ENCODE results near the gene ATRX. TPM values are rescaled to one million over a fixed set of nuclear protein-coding genes. Genes with fewer than 3 reads are reported as not detected.
"Not testable (repeated sequence)": the region's sequence is repeated elsewhere in the genome, so short reads cannot be mapped to it uniquely, and the experiment has no call there.

ATRX gene
- total RNA-seq, 1 donor from 2014 or later: 87.8 TPM

- no peak for ATAC-seq
- DNase-seq: no peak
- intact Hi-C loops (cut with micrococcal nuclease): no loop called here
These were observed 150.6 kb downstream of the ATRX start for GRCh38 chrX:77635373-77635772.

GRCh38 chrX:77628294-77629025, 157.6 kb downstream of the ATRX start:
- ATAC-seq (no peak), DNase-seq (no peak)
- intact Hi-C loops (cut with micrococcal nuclease): no loop called here

GRCh38 chrX:77622672-77623071, 163.3 kb downstream of the ATRX start:
- DNase-seq (no peak), ATAC-seq (no peak)
- intact Hi-C loops (cut with micrococcal nuclease): no loop called here

- intact Hi-C loops (cut with micrococcal nuclease): no loop called here
- ATAC-seq (no peak), DNase-seq (no peak)
These were observed 163.8 kb downstream of the ATRX start for GRCh38 chrX:77622233-77622632.

GRCh38 chrX:77621453-77621852, 164.6 kb downstream of the ATRX start:
- intact Hi-C loops (cut with micrococcal nuclease); DNase-seq; ATAC-seq: not testable (repeated sequence)

- no peak for ATAC-seq
These were observed 168.8 kb downstream of the ATRX start for GRCh38 chrX:77617206-77617605.

GRCh38 chrX:77603635-77604336, 182.2 kb downstream of the ATRX start:
- no peak for ATAC-seq
- DNase-seq: no peak
- intact Hi-C loops (cut with micrococcal nuclease): no loop called here

More at GRCh38 chrX:77617206-77617605, 168.8 kb downstream of the ATRX start:
- intact Hi-C loops (cut with micrococcal nuclease): no loop called here
- DNase-seq: no peak

GRCh38 chrX:77597511-77597910, 188.5 kb downstream of the ATRX start:
- intact Hi-C loops (cut with micrococcal nuclease): no loop called here
- DNase-seq (no peak), ATAC-seq (no peak)

- DNase-seq (no peak), ATAC-seq (no peak)
- intact Hi-C loops (cut with micrococcal nuclease): no loop called here
These were observed 188.9 kb downstream of the ATRX start for GRCh38 chrX:77597090-77597489.

- DNase-seq (no peak), ATAC-seq (no peak)
- intact Hi-C loops (cut with micrococcal nuclease): no loop called here
These were observed 190.2 kb downstream of the ATRX start for GRCh38 chrX:77595848-77596247.

GRCh38 chrX:77572322-77572721, 213.7 kb downstream of the ATRX start:
- intact Hi-C loops (cut with micrococcal nuclease): no loop called here
- no peak for ATAC-seq
- no peak for DNase-seq

- intact Hi-C loops (cut with micrococcal nuclease): no loop called here
These were observed 220.7 kb downstream of the ATRX start for GRCh38 chrX:77565278-77565677.

GRCh38 chrX:77564823-77565222, 221.2 kb downstream of the ATRX start:
- DNase-seq: no peak
- ATAC-seq: no peak
- intact Hi-C loops (cut with micrococcal nuclease): no loop called here

More at GRCh38 chrX:77565278-77565677, 220.7 kb downstream of the ATRX start:
- ATAC-seq (no peak), DNase-seq (no peak)

- ATAC-seq (no peak), DNase-seq (no peak)
- intact Hi-C loops (cut with micrococcal nuclease): no loop called here
These were observed 224.6 kb downstream of the ATRX start for GRCh38 chrX:77561372-77561771.

GRCh38 chrX:77556276-77556675, 229.7 kb downstream of the ATRX start:
- DNase-seq: no peak
- intact Hi-C loops (cut with micrococcal nuclease): no loop called here
- no peak for ATAC-seq

GRCh38 chrX:77548751-77549150, 237.3 kb downstream of the ATRX start:
- intact Hi-C loops (cut with micrococcal nuclease): no loop called here
- ATAC-seq: no peak
- no peak for DNase-seq

- intact Hi-C loops (cut with micrococcal nuclease); DNase-seq; ATAC-seq: not testable (repeated sequence)
These were observed 246.2 kb downstream of the ATRX start for GRCh38 chrX:77539778-77540177.

GRCh38 chrX:77531261-77531660, 254.8 kb downstream of the ATRX start:
- DNase-seq; ATAC-seq; intact Hi-C loops (cut with micrococcal nuclease): not testable (repeated sequence)

- DNase-seq (peak; percentile 13), ATAC-seq (peak; percentile 36)
- intact Hi-C loops (cut with micrococcal nuclease): no loop called here
These were observed 258.0 kb downstream of the ATRX start for GRCh38 chrX:77528034-77528433.

GRCh38 chrX:77527233-77528001, 258.6 kb downstream of the ATRX start:
- peak; percentile 94 for ATAC-seq
- intact Hi-C loops (cut with micrococcal nuclease): no loop called here
- peak; percentile 56 for DNase-seq
